Posterior cingulate gyrus (tissue), 11 donors: ENCODE results near the gene MYOD1.
A peak's percentile ranks its signal among the peaks of the same experiment; 100 is the strongest.

Experiments
- DNase-seq, 10 donors: peaks; one replicate each; pipeline versions ENCODE4 v3.0.0 to v3.0.0-alpha.2; 2020 to 2021; ENCODE audit warnings: mixed read lengths in 3 of 10
- intact Hi-C: fragments of 100-400 bp; cut with DNase I; formaldehyde crosslinking; loops from one replicate; pipeline ENCODE4 v1.15.1; 2023

MYOD1 gene

GRCh38 chr11:17766590-17766989, 47.2 kb downstream of the MYOD1 start:
- intact Hi-C loops: no loop called here

GRCh38 chr11:17767301-17767885, 48.0 kb downstream of the MYOD1 start:
- intact Hi-C loops: no loop called here
- DNase-seq: peak in 1 of 10 donors; percentile 54

More at GRCh38 chr11:17766590-17766989, 47.2 kb downstream of the MYOD1 start:
- peak in 1 of 10 donors; percentile 54 for DNase-seq

GRCh38 chr11:17767914-17768313, 48.5 kb downstream of the MYOD1 start:
- DNase-seq: peak in 1 of 10 donors; percentile 33
- intact Hi-C loops: no loop called here

GRCh38 chr11:17768547-17768946, 49.2 kb downstream of the MYOD1 start:
- peak in 1 of 10 donors; percentile 43 for DNase-seq
- intact Hi-C loops: no loop called here

GRCh38 chr11:17769218-17769617, 49.8 kb downstream of the MYOD1 start:
- intact Hi-C loops: no loop called here
- DNase-seq: peak in 1 of 10 donors; percentile 33

- DNase-seq: peak in 1 of 10 donors; percentile 86
- intact Hi-C loops: no loop called here
These were observed 50.8 kb downstream of the MYOD1 start for GRCh38 chr11:17770048-17770652.

GRCh38 chr11:17770917-17771316, 51.5 kb downstream of the MYOD1 start:
- DNase-seq: no peak
- intact Hi-C loops: no loop called here

- DNase-seq: peak in 1 of 10 donors; percentile 46
- intact Hi-C loops: no loop called here
These were observed 52.0 kb downstream of the MYOD1 start for GRCh38 chr11:17771415-17771814.
